Activated CD8-positive, alpha-beta T cell treated with anti-CD3 and anti-CD28 coated beads for 36 hours (primary cell): ENCODE measurements around the gene ITGBL1. TPM values are rescaled to one million over a fixed set of nuclear protein-coding genes. Genes with fewer than 3 reads are reported as not detected.

Experiments
- ATAC-seq: fragments of 200-7000 bp; cut with Tn5 transposase; one replicate; pipeline ENCODE4 v1.10.0; 2021; ENCODE audit warnings: mild to moderate bottlenecking, moderate library complexity
- CTCF ChIA-PET: fragments of 350-600 bp; sonication (Branson Sonifier 250); formaldehyde crosslinking; loops from one replicate; lab custom pipeline; 2021; ENCODE audit warnings: antibody characterized with exemption; lab: Charles Lee
- POLR2A ChIA-PET: fragments of 350-600 bp; sonication (Branson Sonifier 250); formaldehyde crosslinking; loops from one replicate; lab custom pipeline; 2021; ENCODE audit warnings: antibody characterized with exemption; lab: Charles Lee
- DNase-seq: peaks from one replicate; pipeline ENCODE4 v3.0.0-alpha.2; 2020
- H3K27ac Mint-ChIP-seq: one replicate; pipeline ENCODE4 v1.8.0; 2021; ENCODE audit warnings: mild to moderate bottlenecking, mixed read lengths
- H3K27me3 Mint-ChIP-seq: one replicate; pipeline ENCODE4 v1.8.0; 2021; ENCODE audit warnings: mixed read lengths
- H3K36me3 Mint-ChIP-seq: one replicate; pipeline ENCODE4 v1.8.0; 2021; ENCODE audit warnings: low read depth, mixed read lengths
- H3K4me1 Mint-ChIP-seq: one replicate; pipeline ENCODE4 v1.8.0; 2021; ENCODE audit warnings: low read depth, mixed read lengths
- H3K4me3 Mint-ChIP-seq: one replicate; pipeline ENCODE4 v1.8.0; 2021; ENCODE audit warnings: mild to moderate bottlenecking, moderate library complexity, mixed read lengths
- H3K9me3 Mint-ChIP-seq: one replicate; pipeline ENCODE4 v1.8.0; 2021; ENCODE audit warnings: mixed read lengths
- CTCF ChIP-seq: fragments of 200-600 bp; IDR thresholded peaks from one replicate; pipeline ENCODE4 v1.8.0; 2022; ENCODE audit warnings: antibody characterized with exemption, mild to moderate bottlenecking
- intact Hi-C: fragments of 100-400 bp; cut with micrococcal nuclease; formaldehyde crosslinking; loops from one replicate; pipeline ENCODE4 v1.10.0; 2022
- total RNA-seq, 2 experiments: library from RNA; stranded (reverse); gene quantifications; one replicate each; pipeline ENCODE4 v1.2.3, GENCODE V29; 2021

Gene ITGBL1
- total RNA-seq, 2 experiments from 2014 or later, result not detected

GRCh38 chr13:101467415-101467814, 14.9 kb downstream of the ITGBL1 start:
- ChIA-PET CTCF (no interaction called here), POLR2A (no interaction called here)
- no peaks in the 10 kb centered on the region for H3K9me3 Mint-ChIP-seq
- no peak overlapping the region for H3K27ac Mint-ChIP-seq
- no peak for ATAC-seq
- TF ChIP-seq CTCF, result no peak
- no peak overlapping the region for H3K4me3 Mint-ChIP-seq
- no peaks in the 10 kb centered on the region for H3K36me3 Mint-ChIP-seq
- no peaks in the 10 kb centered on the region for H3K4me1 Mint-ChIP-seq
- DNase-seq, result no peak
- intact Hi-C loops, result no loop called here
- H3K27me3 Mint-ChIP-seq, result peaks cover 11% of the 10 kb centered on the region

- ATAC-seq (no peak), DNase-seq (no peak)
- Mint-ChIP-seq H3K27me3 (peaks cover 10% of the 10 kb centered on the region), H3K36me3 (no peaks in the 10 kb centered on the region), H3K4me1 (no peaks in the 10 kb centered on the region), H3K9me3 (no peaks in the 10 kb centered on the region), H3K27ac (no peak overlapping the region), H3K4me3 (no peak overlapping the region)
- intact Hi-C loops, result no loop called here
- CTCF ChIA-PET, result interaction anchor here (2.7 kb wide), 1 partner anchor 329 kb away, joined by 7 read pairs; no protein-coding TSS in a partner anchor
- TF ChIP-seq CTCF, result no peak
- POLR2A ChIA-PET, result no interaction called here
Observed at GRCh38 chr13:101473458-101473857, 21.0 kb downstream of the ITGBL1 start.

DNA sequence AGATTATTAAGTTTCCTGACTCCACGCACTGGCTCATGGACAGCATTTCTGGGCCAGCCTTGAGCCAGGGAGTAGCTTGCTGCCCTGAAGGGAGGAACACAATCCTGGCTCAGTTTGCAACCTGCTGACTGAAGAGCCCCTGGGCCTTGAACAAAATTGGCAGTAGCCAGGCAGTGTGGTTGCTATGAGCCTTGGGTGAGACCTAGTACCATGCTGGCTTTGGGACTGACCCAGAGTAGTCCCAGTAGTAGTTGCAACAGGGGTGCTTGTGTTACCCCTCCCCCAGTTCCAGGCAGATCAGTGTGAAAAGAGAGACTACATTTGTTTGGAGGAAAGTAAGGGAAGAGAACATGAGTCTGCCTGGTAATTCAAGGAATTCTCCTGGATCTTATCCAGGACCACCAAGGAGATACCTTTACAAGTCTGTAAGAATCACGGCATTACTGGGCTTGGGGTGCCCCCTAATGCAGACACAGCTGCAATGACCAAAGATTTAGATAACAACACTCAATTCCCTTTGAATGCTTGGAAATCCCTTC, 22.0 kb downstream of the ITGBL1 start:
- ChIA-PET CTCF (interaction anchor here (2.7 kb wide), 1 partner anchor 330 kb away, joined by 7 read pairs; no protein-coding TSS in a partner anchor), POLR2A (no interaction called here)
- Mint-ChIP-seq H3K9me3 (no peaks in the 10 kb centered on the region), H3K36me3 (no peaks in the 10 kb centered on the region), H3K27me3 (peaks cover 10% of the 10 kb centered on the region), H3K4me1 (no peaks in the 10 kb centered on the region), H3K27ac (no peak overlapping the region), H3K4me3 (no peak overlapping the region)
- TF ChIP-seq CTCF, result no peak
- DNase-seq, result no peak
- no peak for ATAC-seq
- intact Hi-C loops, result no loop called here

DNA sequence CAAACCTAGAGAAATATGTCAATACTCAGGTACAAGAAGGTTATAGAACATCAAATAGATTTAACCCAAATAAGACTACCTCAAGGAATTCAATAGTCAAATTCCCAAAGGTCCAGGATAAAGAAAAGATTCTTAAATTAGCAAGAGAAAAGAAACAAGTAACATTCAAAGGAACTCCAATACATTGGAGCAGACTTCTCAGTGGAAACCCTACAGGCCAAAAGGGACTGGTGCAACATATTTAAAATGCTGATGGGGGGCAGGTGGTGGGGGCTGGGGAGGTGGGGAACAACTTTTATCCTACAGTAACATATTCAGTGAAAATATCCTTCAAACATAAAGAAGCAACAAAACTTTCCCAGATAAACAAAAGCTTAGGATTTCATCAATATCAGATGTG, 23.1 kb downstream of the ITGBL1 start:
- no peak for ATAC-seq
- peaks cover 10% of the 10 kb centered on the region for H3K27me3 Mint-ChIP-seq
- H3K36me3 Mint-ChIP-seq, result no peaks in the 10 kb centered on the region
- H3K4me1 Mint-ChIP-seq, result no peaks in the 10 kb centered on the region
- intact Hi-C loops, result no loop called here
- CTCF ChIA-PET, result interaction anchor here (2.7 kb wide), 1 partner anchor 331 kb away, joined by 7 read pairs; no protein-coding TSS in a partner anchor
- H3K27ac Mint-ChIP-seq, result no peak overlapping the region
- DNase-seq, result no peak
- no peak overlapping the region for H3K4me3 Mint-ChIP-seq
- H3K9me3 Mint-ChIP-seq, result no peaks in the 10 kb centered on the region
- POLR2A ChIA-PET, result no interaction called here
- TF ChIP-seq CTCF, result no peak

GRCh38 chr13:101481421-101481820, 28.9 kb downstream of the ITGBL1 start:
- no peak overlapping the region for H3K4me3 Mint-ChIP-seq
- peaks cover 5% of the 10 kb centered on the region for H3K27me3 Mint-ChIP-seq
- H3K27ac Mint-ChIP-seq, result no peak overlapping the region
- DNase-seq (no peak), ATAC-seq (no peak)
- no peaks in the 10 kb centered on the region for H3K36me3 Mint-ChIP-seq
- no peaks in the 10 kb centered on the region for H3K9me3 Mint-ChIP-seq
- intact Hi-C loops, result no loop called here
- CTCF ChIA-PET, result no interaction called here
- POLR2A ChIA-PET, result no interaction called here
- H3K4me1 Mint-ChIP-seq, result no peaks in the 10 kb centered on the region
- no peak for TF ChIP-seq CTCF
